Activated naive CD4-positive, alpha-beta T cell treated with anti-CD3 and anti-CD28 coated beads, Interleukin-2, amount 50 U/mL, for 72 hours (primary cell): ENCODE data around the gene TCFL5. TPM values are rescaled to one million over a fixed set of nuclear protein-coding genes. Genes with fewer than 3 reads are reported as not detected.
A peak's percentile ranks its signal among the peaks of the same experiment; 100 is the strongest.

ENCODE experiments used
- ATAC-seq, 2 donors: fragments of 150-1000 bp; cut with Tn5 transposase; 2 replicates each; pipeline ENCODE4 v1.10.0; 2021; ENCODE audit warnings: mild to moderate bottlenecking in 2 of 2, moderate library complexity in 2 of 2
- DNase-seq, 2 donors: peaks; one replicate each; pipeline ENCODE4 v3.0.0; 2021 to 2022; ENCODE audit warnings: low spot score in 2 of 2
- H3K27ac Mint-ChIP-seq, 2 donors: one replicate each; pipeline ENCODE4 v1.8.0; 2022; ENCODE audit warnings: mild to moderate bottlenecking in 2 of 2, mixed read lengths in 2 of 2
- H3K36me3 Mint-ChIP-seq, 2 donors: one replicate each; pipeline ENCODE4 v1.8.0; 2022; ENCODE audit warnings: mixed read lengths in 2 of 2
- H3K9me3 Mint-ChIP-seq, 2 donors: one replicate each; pipeline ENCODE4 v1.8.0; 2022; ENCODE audit warnings: mixed read lengths in 2 of 2
- total RNA-seq, 2 donors: library from RNA; stranded (reverse); gene quantifications; one replicate each; pipeline ENCODE4 v1.2.3, GENCODE V29; 2022

Gene TCFL5
- total RNA-seq, 2 donors from 2014 or later = 3.5 to 5.7 TPM

DNA sequence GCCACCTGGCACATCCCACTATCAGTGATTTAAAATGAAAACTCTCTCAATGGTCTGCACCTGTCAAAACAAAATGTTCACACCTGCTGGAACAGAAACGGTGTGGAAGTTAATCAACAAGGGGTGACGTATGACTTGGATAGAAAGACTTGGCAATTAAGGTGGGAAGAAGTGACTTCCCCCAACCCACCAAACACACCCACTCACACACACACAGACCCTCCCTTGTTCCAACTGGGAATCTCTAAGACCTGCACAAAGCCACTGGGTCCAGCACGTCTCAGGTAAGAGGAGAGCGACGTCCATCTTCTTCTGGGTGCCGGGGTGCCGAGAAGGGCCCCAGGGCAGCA is 25.1 kb upstream of the TCFL5 start:
- no peaks in the 10 kb centered on the region for H3K9me3 Mint-ChIP-seq
- DNase-seq = no peak
- peaks cover 15 to 17% of the 10 kb centered on the region in 2 donors for H3K36me3 Mint-ChIP-seq
- ATAC-seq = no peak
- H3K27ac Mint-ChIP-seq = peak overlapping the region in 1 of 2 donors; percentile 92

DNA sequence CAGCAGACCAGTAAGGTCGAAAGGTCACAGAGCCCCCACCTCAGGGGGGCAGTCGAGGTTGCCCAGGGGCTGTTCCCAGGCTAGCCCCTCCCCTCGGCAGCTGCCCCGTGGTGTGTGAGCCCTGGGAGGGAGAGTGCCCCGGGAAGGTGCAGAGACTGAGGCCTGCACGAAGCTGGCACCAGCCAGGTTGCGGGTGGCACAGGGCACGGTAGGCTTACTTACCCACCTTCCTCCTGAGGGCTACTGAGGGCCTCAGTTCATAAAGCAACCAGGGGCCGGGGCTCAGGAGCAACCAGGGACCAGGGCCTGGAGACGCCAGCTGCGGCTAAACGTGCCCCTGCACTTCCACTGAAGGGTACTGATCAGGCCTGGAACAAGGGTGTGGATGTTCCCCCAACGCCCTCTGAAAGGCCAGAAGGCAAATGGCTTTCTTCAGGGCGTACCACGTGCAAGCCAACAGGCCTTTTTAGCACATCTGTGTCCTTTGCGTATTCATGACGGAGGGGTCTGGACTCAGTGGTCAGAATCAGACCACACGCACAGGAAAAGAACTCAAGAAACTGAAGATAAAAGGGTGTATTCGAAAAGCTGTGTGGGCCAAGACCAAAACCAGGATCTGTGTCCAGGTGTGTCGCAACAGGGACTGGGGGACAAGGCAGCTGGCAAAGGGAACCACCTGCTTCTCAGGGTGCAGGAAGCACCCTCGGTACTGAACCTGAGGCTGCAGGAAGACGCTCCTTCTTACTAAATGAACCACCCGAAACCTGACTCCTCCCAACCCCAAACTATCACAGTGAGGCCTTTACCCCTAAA is 24.5 kb upstream of the TCFL5 start:
- Mint-ChIP-seq H3K9me3 (no peaks in the 10 kb centered on the region), H3K27ac (peak overlapping the region; percentile 23 to 92), H3K36me3 (peaks cover 11 to 14% of the 10 kb centered on the region in 2 donors)
- ATAC-seq = no peak
- DNase-seq = no peak

DNA sequence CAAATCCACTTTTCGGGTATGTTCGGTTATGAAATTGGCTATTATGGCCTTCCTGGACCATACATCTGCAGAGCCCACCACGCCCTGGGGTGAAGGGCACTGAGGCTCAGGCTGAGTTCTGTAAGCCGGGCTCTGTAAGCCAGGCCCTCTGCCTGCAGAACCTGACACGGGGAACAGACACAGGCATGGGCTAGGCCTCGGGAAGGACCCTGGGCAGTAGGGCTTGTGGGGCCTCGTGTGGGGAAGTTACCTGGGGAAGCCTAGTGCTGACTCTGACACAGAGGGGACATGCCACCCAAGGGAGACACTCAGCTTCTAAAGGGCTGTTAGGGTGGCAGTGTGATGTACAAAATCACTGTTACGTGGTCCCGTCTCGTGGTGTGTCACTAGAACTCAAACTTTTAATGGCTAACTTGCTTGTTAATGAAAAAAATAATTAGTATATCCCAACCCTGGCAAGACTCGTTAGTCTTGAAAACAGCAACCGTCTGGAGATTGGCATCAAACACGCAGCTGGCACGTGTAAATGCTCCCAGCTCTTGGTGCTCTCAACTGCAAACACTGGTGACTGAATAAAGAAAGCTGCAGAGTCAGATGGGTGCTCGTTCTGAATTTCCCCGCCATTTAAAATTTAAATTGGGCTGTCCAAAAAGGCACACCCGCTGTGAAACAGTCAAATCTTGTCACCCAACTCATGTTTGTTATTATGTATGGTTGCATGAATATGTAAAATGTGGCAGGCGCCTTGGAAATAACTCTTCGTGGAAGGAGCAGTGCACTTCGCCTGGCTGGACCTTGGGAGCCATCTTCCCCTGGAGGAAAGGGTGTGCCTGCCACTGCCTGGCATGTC is 23.6 kb upstream of the TCFL5 start:
- H3K36me3 Mint-ChIP-seq = peaks cover 5 to 7% of the 10 kb centered on the region in 2 donors
- H3K9me3 Mint-ChIP-seq = no peaks in the 10 kb centered on the region
- peak overlapping the region in 1 of 2 donors; percentile 23 for H3K27ac Mint-ChIP-seq
- ATAC-seq = peak in 1 of 2 donors; percentile 9
- DNase-seq = no peak

DNA sequence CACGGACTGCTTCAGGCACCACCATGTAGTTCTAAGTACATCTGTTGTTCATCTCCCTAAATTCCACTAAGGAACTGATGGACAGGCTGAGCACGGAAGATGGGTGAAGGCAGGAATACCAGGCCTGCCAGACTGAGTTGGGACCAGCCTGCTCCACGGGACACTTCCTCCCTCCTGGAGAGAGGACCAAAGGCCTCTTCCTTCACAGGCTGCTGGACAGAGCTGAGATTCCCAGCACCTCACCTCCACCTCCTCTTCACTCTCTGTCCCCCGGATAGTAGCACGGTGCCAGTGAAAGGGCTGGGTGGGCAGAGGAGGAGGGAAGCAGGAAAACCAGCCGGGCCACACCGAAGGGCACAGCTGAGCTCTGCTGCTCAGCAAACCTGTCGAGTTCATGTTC is 22.9 kb upstream of the TCFL5 start:
- no peaks in the 10 kb centered on the region for H3K9me3 Mint-ChIP-seq
- DNase-seq (no peak), ATAC-seq (no peak)
- H3K27ac Mint-ChIP-seq = peak overlapping the region in 1 of 2 donors; percentile 55
- H3K36me3 Mint-ChIP-seq = peaks cover 5 to 7% of the 10 kb centered on the region in 2 donors

DNA sequence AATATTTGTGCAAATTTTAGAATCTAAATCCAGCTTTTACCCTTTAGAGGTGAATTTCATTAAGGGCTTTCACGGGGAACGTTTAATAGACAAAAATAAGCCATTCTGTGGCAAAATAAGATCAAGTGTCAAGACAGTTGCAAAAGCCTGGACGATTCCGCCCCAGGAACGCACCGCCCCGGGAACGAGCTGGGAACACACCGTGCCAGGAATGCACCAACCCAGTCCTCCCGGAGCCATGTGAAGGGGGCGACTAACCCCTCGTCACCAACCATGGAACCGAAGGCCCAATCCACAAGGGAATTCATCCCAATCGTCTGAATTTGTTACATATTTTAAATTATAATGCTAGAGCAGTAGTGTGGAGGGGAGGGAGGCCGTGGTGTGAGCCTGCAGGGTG is 20.8 kb upstream of the TCFL5 start:
- ATAC-seq (no peak), DNase-seq (no peak)
- H3K36me3 Mint-ChIP-seq = peaks cover 0 to 7% of the 10 kb centered on the region in 2 donors
- H3K27ac Mint-ChIP-seq = no peak overlapping the region
- H3K9me3 Mint-ChIP-seq = no peaks in the 10 kb centered on the region

DNA sequence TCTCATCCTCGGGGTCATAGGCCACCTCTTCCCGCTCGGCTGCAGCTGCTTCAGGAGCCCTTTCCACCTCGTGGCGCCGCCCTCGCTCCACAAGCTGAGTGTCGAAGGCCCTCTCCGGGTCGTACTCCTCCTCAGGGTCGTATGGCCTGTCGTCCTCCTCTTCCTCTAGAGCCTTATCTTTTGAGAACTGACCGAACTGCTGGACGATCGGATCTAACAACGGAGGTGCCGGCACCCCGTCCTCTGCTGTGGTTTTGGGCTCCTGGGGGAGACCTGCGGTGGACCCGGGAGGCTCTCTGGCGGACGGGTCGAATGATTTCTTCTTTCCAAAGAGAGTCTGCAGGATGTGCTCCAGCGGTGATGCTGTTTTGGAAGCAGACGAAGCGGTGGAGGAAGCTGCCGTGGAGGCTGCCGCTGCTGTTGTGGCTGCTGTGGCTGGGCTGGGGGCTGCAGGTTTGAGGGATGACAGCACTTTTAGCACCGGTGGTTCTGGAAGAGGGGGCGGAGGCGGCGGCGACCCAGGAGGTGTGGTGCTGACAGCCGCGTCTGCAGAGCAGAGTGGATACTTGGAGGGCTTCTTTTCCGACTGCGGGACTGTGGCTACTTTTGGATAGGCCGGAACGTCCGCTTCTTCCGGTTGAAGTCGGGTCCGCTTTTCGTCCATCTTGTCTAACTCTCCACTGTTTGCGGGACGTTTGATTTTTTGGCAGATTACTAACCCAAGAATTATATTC is 20.2 kb upstream of the TCFL5 start:
- no peak for DNase-seq
- H3K27ac Mint-ChIP-seq = peak overlapping the region; percentile 28 to 92
- peaks cover 0 to 7% of the 10 kb centered on the region in 2 donors for H3K36me3 Mint-ChIP-seq
- ATAC-seq = no peak
- H3K9me3 Mint-ChIP-seq = no peaks in the 10 kb centered on the region

DNA sequence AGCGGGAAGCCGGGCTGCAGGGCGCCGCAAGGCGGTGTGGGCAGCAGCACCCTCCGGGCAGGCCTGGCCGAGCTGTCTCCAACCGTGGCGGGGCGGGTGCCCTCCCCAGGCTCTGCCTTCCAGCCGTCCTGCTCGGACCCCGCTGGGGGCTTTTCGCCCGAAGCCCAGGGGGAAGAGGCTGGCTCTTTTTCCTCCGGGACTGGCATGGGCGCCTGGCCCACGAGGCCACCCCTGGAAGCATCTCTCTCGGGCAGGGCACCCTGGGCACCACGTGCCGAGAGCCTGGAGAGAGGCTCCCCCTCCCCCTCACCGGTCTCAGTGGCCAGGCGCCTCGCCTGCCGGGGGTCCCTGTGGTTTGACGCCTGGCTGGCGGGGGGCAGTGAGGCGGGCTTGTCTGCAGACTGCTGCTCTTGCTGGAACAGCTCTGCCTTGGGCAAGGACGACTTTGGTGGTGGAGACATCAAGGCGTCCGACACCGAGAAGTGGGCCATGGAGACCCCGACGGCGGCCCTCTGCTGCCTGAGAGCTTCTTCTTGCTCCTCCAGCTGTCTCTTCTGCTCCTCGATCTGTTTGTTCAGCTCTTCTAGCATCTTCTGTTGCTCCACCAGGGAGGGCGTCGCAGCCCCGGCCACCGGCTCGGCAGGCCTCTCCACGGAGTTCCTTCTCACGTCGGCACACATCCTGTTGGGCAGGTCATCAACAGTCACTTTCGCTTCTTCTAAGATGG is 19.5 kb upstream of the TCFL5 start:
- H3K36me3 Mint-ChIP-seq = peaks cover 0 to 7% of the 10 kb centered on the region in 2 donors
- peak overlapping the region; percentile 28 to 92 for H3K27ac Mint-ChIP-seq
- no peak for DNase-seq
- no peak for ATAC-seq
- no peaks in the 10 kb centered on the region for H3K9me3 Mint-ChIP-seq

DNA sequence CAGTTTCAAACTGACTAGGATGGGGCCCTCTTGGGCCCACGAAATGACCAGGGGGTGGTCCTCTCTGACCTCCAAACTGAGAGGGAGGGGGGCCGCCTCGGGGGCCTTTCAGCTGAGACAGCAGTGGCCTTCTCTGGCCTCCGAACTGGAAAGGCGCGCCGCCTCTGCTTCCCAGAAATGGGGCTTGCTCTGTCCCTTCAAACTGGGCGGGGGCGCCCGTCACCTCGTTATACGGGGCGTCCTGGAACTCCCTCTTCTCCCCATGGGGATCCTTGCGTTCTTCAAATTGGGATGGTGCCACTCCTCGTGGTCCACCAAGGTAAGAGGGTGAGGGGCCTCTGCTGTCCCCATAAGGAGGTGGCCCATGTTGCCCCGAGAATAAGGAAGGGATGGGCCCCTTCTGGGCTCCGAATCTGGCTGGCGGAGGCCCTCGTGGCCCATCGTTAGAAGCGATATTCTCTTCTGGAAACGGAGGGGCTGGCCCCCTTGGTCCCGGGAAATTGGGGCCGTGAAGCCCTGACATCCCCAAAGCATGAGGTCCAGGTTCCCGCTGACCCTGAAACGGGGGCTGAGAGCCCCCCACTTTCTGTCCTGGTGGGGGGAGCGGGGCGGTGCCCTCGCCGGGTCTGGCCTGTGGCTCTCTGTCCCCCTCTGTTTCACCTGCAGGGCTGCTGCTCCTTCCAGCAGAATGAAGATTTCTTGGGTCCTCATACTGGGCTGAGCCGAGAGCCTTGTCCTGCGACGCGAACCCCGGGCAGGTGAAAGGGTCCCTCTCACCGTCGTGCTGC is 18.7 kb upstream of the TCFL5 start:
- Mint-ChIP-seq H3K9me3 (no peaks in the 10 kb centered on the region), H3K36me3 (peaks cover 0 to 7% of the 10 kb centered on the region in 2 donors), H3K27ac (no peak overlapping the region)
- no peak for ATAC-seq
- DNase-seq = no peak

DNA sequence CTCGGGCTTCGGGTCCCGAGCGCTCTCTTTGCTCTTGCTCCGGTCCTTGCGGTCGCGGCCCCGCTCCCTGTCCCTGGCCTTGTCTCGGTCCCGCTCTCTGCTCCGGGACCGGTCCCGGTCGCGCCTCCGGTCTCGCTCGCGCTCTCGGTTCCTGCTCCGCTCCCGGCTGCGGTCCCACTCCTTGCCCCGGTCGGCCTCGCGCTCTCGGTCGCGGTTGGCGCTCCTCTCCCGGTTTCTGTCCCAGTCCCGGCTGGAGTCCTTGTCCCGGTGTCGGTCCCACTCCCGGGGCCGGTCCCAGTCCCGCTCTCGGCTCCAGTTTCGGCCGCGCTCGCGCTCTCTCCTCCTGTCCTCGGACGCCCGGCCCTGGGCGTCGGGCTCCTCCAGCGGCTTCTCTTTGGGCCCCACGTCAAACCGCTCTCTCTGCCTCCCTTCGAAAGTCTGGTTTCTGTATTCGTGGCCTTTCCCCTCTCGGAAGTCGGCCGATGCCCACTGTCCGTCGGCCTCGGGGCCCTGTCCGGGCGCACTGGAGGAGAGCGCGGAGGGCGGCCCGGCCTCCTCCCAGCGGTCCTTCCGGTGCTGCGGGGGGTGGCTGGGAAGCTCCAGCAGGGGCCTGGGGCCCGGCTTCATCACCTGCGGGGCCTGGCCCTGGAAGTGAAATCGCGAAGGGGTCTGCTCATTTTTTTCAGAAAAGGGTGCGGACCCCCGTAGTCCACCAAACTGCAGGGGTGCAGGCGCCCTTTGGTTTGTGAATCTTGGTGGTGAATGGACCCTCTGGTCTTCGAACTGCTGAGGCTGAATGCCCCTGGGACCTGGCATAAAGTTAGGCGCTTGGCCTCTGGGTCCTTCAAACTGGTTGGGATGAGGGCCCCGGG is 17.9 kb upstream of the TCFL5 start:
- ATAC-seq (no peak), DNase-seq (no peak)
- Mint-ChIP-seq H3K9me3 (no peaks in the 10 kb centered on the region), H3K27ac (no peak overlapping the region), H3K36me3 (peaks cover 0 to 7% of the 10 kb centered on the region in 2 donors)

DNA sequence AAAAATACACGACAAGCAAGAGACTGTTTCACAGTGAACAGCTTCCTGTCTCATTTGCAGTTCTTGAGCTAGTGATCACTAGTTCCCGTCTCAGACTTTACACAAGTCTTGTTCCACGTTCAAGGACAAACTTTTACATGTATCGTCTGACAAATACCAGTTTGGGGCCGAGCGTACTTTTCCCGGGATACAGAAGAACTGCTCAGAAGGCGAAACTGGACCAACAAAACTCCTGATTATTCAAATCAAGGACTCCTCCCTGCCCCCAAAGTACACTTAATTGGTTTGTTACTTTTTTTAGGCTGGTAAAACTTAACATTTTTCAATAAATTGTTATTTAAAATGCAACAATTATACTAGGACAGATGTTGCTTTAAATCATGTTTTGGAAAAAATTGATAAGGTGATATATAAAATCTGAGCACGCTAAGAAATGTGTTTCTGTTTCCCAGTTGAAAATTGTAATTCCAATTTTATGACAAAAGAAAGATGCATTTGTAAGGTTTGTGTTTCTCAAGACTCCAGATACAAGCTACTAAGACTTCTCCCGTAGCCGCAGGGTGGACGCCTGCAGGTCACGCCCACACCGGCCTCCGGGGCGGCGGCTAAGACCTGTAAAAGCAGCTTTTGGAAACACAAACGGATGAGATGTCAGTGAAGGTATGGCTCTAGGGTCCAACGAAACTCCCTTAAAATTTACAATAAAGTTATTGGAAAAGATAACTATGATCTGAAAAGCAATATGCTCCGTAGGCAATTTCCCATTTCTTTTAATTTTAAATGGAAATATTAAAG is 16.8 kb upstream of the TCFL5 start:
- H3K27ac Mint-ChIP-seq = no peak overlapping the region
- DNase-seq = no peak
- ATAC-seq = no peak
- peaks cover 0 to 7% of the 10 kb centered on the region in 2 donors for H3K36me3 Mint-ChIP-seq
- no peaks in the 10 kb centered on the region for H3K9me3 Mint-ChIP-seq

DNA sequence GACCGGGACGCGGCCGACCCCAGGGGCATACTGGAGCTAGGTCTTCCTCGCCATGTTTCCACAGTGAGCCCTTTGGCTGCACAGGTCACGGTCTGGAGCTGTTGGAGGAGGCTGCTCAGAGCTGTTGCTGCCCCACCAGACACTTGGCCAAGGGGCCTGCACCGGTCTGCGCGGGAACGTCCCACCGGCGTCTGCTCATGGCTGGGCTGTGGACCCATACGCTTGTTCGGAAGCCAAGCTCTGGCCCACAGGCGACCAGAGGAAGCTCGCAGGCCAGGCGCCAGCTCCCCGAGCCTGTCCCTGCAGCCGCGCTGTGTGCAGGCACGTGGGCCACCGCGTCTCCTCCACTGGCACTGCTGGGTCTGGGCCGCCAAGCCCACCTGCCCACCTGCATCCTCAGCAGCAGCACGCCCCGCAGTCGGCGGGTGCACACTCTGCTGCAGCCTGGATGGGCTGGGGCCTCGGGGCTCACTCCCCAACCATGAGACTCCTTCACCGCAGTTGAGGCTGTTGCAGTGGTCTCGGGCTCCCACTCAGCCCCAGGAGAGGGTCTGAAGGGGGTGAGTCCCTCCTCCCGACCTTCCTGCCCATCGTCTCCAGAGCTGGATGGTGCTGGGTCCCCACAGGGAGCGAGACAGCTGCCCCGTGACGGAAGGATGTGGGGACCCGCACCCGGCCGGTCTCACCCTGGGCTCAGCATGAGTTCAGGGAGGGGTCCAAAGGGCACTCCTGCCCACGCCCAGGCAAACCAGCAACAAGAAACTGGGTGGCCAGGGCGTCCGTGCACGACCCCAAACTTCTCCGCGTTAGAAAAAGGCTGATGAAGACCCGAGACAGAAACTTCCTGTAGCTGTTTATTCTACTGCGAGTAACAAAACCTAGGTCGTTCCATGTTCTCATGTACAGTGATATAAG is 15.5 kb upstream of the TCFL5 start:
- DNase-seq (no peak), ATAC-seq (peak in 1 of 2 donors; percentile 25)
- H3K27ac Mint-ChIP-seq = no peak overlapping the region
- no peaks in the 10 kb centered on the region for H3K9me3 Mint-ChIP-seq
- peaks cover 0 to 7% of the 10 kb centered on the region in 2 donors for H3K36me3 Mint-ChIP-seq

DNA sequence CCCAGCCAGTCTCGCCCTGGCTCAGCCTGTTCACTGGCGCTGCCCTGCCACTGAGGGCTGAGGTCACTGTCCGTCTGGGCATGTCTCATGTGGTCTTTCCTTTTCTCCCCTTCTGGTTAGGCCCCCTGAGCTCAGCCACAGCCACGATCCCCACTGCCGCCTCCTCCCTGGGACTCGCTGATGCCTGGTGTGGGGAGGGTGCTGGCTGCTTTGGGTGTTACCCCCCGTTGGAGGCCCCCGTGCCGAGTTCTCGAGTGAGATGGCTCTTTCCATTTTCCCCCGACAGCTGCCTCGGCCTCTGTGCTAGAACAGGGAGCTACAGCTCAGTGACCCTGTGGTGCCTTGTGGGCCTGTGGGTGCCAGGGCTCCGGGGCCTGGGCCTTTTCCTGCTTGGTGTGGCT is 14.9 kb upstream of the TCFL5 start:
- H3K36me3 Mint-ChIP-seq = peaks cover 0 to 3% of the 10 kb centered on the region in 2 donors
- DNase-seq (no peak), ATAC-seq (peak in 1 of 2 donors; percentile 39)
- peak overlapping the region in 1 of 2 donors; percentile 9 for H3K27ac Mint-ChIP-seq
- H3K9me3 Mint-ChIP-seq = no peaks in the 10 kb centered on the region
